Measurements from ENCODE around the gene NEK6. TPM values are rescaled to one million over a fixed set of nuclear protein-coding genes. Genes with fewer than 3 reads are reported as not detected.

NEK6 gene
- total RNA-seq, 2 donors from 2014 or later = 77.8 to 83.4 TPM

- intact Hi-C loops (cut with DNase I) = no loop called here
- TF ChIP-seq, protein P1, sequence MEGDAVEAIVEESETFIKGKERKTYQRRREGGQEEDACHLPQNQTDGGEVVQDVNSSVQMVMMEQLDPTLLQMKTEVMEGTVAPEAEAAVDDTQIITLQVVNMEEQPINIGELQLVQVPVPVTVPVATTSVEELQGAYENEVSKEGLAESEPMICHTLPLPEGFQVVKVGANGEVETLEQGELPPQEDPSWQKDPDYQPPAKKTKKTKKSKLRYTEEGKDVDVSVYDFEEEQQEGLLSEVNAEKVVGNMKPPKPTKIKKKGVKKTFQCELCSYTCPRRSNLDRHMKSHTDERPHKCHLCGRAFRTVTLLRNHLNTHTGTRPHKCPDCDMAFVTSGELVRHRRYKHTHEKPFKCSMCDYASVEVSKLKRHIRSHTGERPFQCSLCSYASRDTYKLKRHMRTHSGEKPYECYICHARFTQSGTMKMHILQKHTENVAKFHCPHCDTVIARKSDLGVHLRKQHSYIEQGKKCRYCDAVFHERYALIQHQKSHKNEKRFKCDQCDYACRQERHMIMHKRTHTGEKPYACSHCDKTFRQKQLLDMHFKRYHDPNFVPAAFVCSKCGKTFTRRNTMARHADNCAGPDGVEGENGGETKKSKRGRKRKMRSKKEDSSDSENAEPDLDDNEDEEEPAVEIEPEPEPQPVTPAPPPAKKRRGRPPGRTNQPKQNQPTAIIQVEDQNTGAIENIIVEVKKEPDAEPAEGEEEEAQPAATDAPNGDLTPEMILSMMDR (IDR thresholded peaks at IDR 0.05) = no peak
Observed at GRCh38 chr9:124375726-124376125, 118.0 kb downstream of the NEK6 start.

GRCh38 chr9:124376329-124376728 lies 118.6 kb downstream of the NEK6 start:
- Histone ChIP-seq H3K9ac (ENCODE audit: low read depth in 2 of 2, low read length in 2 of 2) (no peak overlapping the region), H3K9me3 (no peaks in the 10 kb centered on the region), H3K4me1 (no peaks in the 10 kb centered on the region), H3K27ac (no peak overlapping the region), H3K4me3 (no peak overlapping the region), H3K36me3 (no peaks in the 10 kb centered on the region), H3K27me3 (no peaks in the 10 kb centered on the region)
- intact Hi-C loops (cut with DNase I) = no loop called here
- TF ChIP-seq, protein P1 (IDR thresholded peaks at IDR 0.05) = no peak
- DNase-seq = no peak

More at GRCh38 chr9:124375726-124376125, 118.0 kb downstream of the NEK6 start:
- no peaks in the 10 kb centered on the region for H3K27me3 ChIP-seq
- H3K27ac ChIP-seq = no peak overlapping the region
- H3K36me3 ChIP-seq = no peaks in the 10 kb centered on the region
- no peak overlapping the region for H3K9ac ChIP-seq (ENCODE audit: low read depth in 2 of 2, low read length in 2 of 2)
- no peaks in the 10 kb centered on the region for H3K9me3 ChIP-seq
- H3K4me3 ChIP-seq = no peak overlapping the region
- no peak for DNase-seq
- no peaks in the 10 kb centered on the region for H3K4me1 ChIP-seq

DNA sequence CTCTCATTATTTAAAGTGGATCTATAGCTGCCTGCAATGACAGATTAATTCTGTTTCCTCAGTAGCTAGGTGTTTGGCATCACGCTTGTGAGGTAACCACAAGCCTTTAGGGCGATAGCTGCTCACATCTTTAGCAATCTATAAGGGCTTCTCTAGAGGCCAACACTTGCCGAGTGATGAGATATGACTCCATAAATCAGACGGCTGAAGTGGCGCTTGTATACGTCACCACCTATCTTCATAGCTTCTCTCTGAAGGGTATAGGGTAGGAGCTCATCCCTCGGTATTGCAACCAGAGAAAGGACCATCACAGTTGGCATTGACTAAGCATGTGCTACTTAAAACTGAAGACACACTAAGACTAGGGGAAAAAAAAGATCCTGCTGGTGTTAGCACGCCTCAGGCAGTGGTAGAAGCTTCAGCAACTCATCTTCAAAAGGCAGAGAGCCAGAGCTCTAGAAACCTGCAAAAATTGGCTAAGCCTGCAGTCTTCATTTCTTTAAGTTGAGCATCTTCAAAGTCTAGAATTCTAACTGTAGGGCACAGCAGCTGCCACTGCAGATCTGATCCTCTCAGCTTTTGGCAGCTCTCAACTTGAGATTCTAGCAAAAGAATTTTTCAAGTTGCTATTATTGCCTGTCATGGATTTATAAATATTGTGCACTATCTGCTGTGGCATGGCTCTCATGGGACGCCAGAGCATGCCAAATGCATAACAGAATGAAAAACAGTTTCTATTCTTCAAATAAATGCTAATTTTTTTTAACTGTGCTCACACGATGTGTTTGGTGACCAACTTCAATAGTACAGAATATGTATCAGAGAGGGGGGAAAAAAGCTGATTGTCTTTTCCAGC lies 120.0 kb downstream of the NEK6 start:
- intact Hi-C loops (cut with DNase I) = no loop called here
- H3K36me3 ChIP-seq = no peaks in the 10 kb centered on the region

DNA sequence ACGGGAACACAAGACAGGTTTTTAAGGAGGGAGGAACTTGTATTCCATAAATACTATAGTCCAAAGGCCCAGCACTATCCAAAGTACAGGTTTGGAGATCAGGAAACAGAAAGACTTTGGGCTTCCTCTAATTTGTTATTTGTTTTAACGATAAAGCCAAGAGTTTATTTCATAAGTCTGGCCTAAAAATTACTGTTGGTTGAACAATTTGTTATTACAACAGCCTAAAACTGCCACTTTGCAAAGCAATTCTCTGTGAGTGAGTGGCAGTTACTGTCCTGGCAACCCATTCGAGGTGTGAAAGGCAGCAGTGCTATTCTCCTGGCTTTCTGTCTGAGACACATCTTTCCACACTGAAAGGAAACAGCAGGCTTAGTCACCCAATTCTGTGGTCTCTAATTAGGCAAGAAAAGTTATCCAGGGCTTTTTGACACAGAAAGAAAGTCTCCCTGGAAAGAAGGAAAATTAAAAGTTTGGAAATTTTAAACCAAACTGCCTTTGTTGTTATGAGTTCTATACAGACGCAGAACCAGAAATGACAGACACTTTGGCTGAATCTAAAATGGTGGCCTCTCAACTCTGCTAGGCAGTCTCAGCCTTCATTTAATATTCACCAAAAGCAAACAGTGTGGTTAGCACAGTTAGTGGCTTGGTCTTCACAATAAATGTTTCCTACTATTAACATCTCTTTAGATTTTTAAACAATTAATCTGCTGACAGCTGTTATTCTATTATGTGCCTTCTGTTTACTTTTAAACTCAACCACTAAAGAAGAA lies 123.6 kb downstream of the NEK6 start:
- intact Hi-C loops (cut with DNase I) = no loop called here

More for the DNA sequence above, 120.0 kb downstream of the NEK6 start:
- Histone ChIP-seq H3K9me3 (no peaks in the 10 kb centered on the region), H3K27me3 (no peaks in the 10 kb centered on the region), H3K9ac (ENCODE audit: low read depth in 2 of 2, low read length in 2 of 2) (no peak overlapping the region), H3K27ac (no peak overlapping the region), H3K4me1 (no peaks in the 10 kb centered on the region), H3K4me3 (no peak overlapping the region)
- TF ChIP-seq, protein P1 (IDR thresholded peaks at IDR 0.05) = no peak
- DNase-seq = no peak

GRCh38 chr9:124384210-124384609 lies 126.5 kb downstream of the NEK6 start:
- TF ChIP-seq, protein P1 (IDR thresholded peaks at IDR 0.05) = no peak
- Histone ChIP-seq H3K9me3 (no peaks in the 10 kb centered on the region), H3K4me3 (no peak overlapping the region), H3K9ac (ENCODE audit: low read depth in 2 of 2, low read length in 2 of 2) (no peak overlapping the region), H3K4me1 (peaks cover 5% of the 10 kb centered on the region), H3K27ac (no peak overlapping the region), H3K27me3 (no peaks in the 10 kb centered on the region), H3K36me3 (no peaks in the 10 kb centered on the region)
- DNase-seq = no peak
- intact Hi-C loops (cut with DNase I) = no loop called here

More for the DNA sequence above, 123.6 kb downstream of the NEK6 start:
- DNase-seq = no peak
- Histone ChIP-seq H3K27ac (no peak overlapping the region), H3K4me3 (no peak overlapping the region), H3K27me3 (no peaks in the 10 kb centered on the region), H3K4me1 (no peaks in the 10 kb centered on the region), H3K9ac (ENCODE audit: low read depth in 2 of 2, low read length in 2 of 2) (no peak overlapping the region), H3K36me3 (no peaks in the 10 kb centered on the region), H3K9me3 (no peaks in the 10 kb centered on the region)
- TF ChIP-seq, protein P1 (IDR thresholded peaks at IDR 0.05) = no peak

All from colonic mucosa (tissue), 4 donors.